ENCODE data around the gene CHRM4. TPM values are rescaled to one million over a fixed set of nuclear protein-coding genes. Genes with fewer than 3 reads are reported as not detected.

The CHRM4 gene
- total RNA-seq, 2 experiments from 2014 or later: 0.18 TPM; not detected in 1

- DNase-seq (no peak), ATAC-seq (no peak)
- H3K27me3 Mint-ChIP-seq: no peaks in the 10 kb centered on the region
- H3K27ac Mint-ChIP-seq: no peak overlapping the region
- H3K4me1 Mint-ChIP-seq: peaks cover 51% of the 10 kb centered on the region
- no peaks in the 10 kb centered on the region for H3K9me3 Mint-ChIP-seq (ENCODE audit: low read depth)
- H3K4me3 Mint-ChIP-seq: no peak overlapping the region
- no peaks in the 10 kb centered on the region for H3K36me3 Mint-ChIP-seq
- CTCF ChIA-PET: interaction anchor here (18.5 to 26.5 kb wide), 2 partner anchors 7 to 12 kb away, joined by 444 read pairs; partner anchors contain the start of genes DGKZ and MDK
Measured at GRCh38 chr11:46356924-46357482, 34.6 kb downstream of the CHRM4 start.

- no peaks in the 10 kb centered on the region for H3K27me3 Mint-ChIP-seq
- ATAC-seq (no peak), DNase-seq (no peak)
- H3K4me1 Mint-ChIP-seq: peaks cover 69% of the 10 kb centered on the region
- no peak overlapping the region for H3K4me3 Mint-ChIP-seq
- H3K27ac Mint-ChIP-seq: peak overlapping the region; percentile 32
- H3K9me3 Mint-ChIP-seq (ENCODE audit: low read depth): no peaks in the 10 kb centered on the region
- CTCF ChIA-PET: interaction anchor here (1.3 to 18.5 kb wide), 5 partner anchors 12 to 176 kb away, joined by 3 to 444 read pairs (median 8); partner anchors contain the start of genes CHRM4 and MDK
- H3K36me3 Mint-ChIP-seq: peaks cover 3% of the 10 kb centered on the region
Measured at GRCh38 chr11:46353698-46354097, 37.9 kb downstream of the CHRM4 start.

- ATAC-seq: peak; percentile 26
- H3K27ac Mint-ChIP-seq: peak overlapping the region; percentile 59
- no peaks in the 10 kb centered on the region for H3K27me3 Mint-ChIP-seq
- CTCF ChIA-PET: interaction anchor here (0.7 to 18.5 kb wide), 21 partner anchors 11 to 580 kb away, joined by 3 to 444 read pairs (median 5); partner anchors contain the start of genes CHRM4 and MDK
- H3K9me3 Mint-ChIP-seq (ENCODE audit: low read depth): no peaks in the 10 kb centered on the region
- DNase-seq: peak; percentile 79
- peak overlapping the region; percentile 71 for H3K4me3 Mint-ChIP-seq
- H3K36me3 Mint-ChIP-seq: peaks cover 3% of the 10 kb centered on the region
- peaks cover 68% of the 10 kb centered on the region for H3K4me1 Mint-ChIP-seq
Measured at GRCh38 chr11:46352063-46352841, 39.3 kb downstream of the CHRM4 start.

GRCh38 chr11:46351606-46352005 lies 40.0 kb downstream of the CHRM4 start:
- no peak for ATAC-seq
- Mint-ChIP-seq H3K27ac (peak overlapping the region; percentile 25), H3K27me3 (no peaks in the 10 kb centered on the region), H3K36me3 (peaks cover 3% of the 10 kb centered on the region), H3K4me3 (peak overlapping the region; percentile 50), H3K4me1 (peaks cover 69% of the 10 kb centered on the region), H3K9me3 (ENCODE audit: low read depth) (no peaks in the 10 kb centered on the region)
- DNase-seq: no peak
- CTCF ChIA-PET: interaction anchor here (0.7 to 18.5 kb wide), 17 partner anchors 10 to 580 kb away, joined by 3 to 444 read pairs (median 5); partner anchors contain the start of genes CHRM4 and MDK

- DNase-seq (no peak), ATAC-seq (no peak)
- H3K36me3 Mint-ChIP-seq: peaks cover 3% of the 10 kb centered on the region
- no peak overlapping the region for H3K4me3 Mint-ChIP-seq
- H3K9me3 Mint-ChIP-seq (ENCODE audit: low read depth): no peaks in the 10 kb centered on the region
- H3K27me3 Mint-ChIP-seq: no peaks in the 10 kb centered on the region
- CTCF ChIA-PET: interaction anchor here (1.0 to 18.5 kb wide), 11 partner anchors 10 to 351 kb away, joined by 3 to 444 read pairs (median 5); partner anchors contain the start of genes CHRM4 and MDK
- peak overlapping the region; percentile 25 for H3K27ac Mint-ChIP-seq
- H3K4me1 Mint-ChIP-seq: peaks cover 70% of the 10 kb centered on the region
Measured at GRCh38 chr11:46351148-46351547, 40.4 kb downstream of the CHRM4 start.

- peaks cover 74% of the 10 kb centered on the region for H3K4me1 Mint-ChIP-seq
Measured at GRCh38 chr11:46350695-46351094, 40.9 kb downstream of the CHRM4 start.

GRCh38 chr11:46348566-46349401 lies 42.8 kb downstream of the CHRM4 start:
- H3K4me1 Mint-ChIP-seq: peaks cover 75% of the 10 kb centered on the region
- peak overlapping the region; percentile 94 for H3K27ac Mint-ChIP-seq
- no peaks in the 10 kb centered on the region for H3K9me3 Mint-ChIP-seq (ENCODE audit: low read depth)
- peaks cover 12% of the 10 kb centered on the region for H3K27me3 Mint-ChIP-seq
- H3K4me3 Mint-ChIP-seq: peak overlapping the region; percentile 89
- H3K36me3 Mint-ChIP-seq: peaks cover 3% of the 10 kb centered on the region
- DNase-seq (peak; percentile 85), ATAC-seq (peak; percentile 43)
- CTCF ChIA-PET: interaction anchor here (0.7 to 18.5 kb wide), 15 partner anchors 13 to 269 kb away, joined by 3 to 444 read pairs (median 5); partner anchors contain the start of genes AMBRA1, ATG13, CHRM4 and HARBI1

More at GRCh38 chr11:46350695-46351094, 40.9 kb downstream of the CHRM4 start:
- H3K27me3 Mint-ChIP-seq: no peaks in the 10 kb centered on the region
- DNase-seq (no peak), ATAC-seq (no peak)
- no peak overlapping the region for H3K27ac Mint-ChIP-seq
- H3K36me3 Mint-ChIP-seq: peaks cover 3% of the 10 kb centered on the region
- no peaks in the 10 kb centered on the region for H3K9me3 Mint-ChIP-seq (ENCODE audit: low read depth)
- CTCF ChIA-PET: interaction anchor here (1.3 to 18.5 kb wide), 8 partner anchors 9 to 267 kb away, joined by 3 to 444 read pairs (median 12); partner anchors contain the start of genes ATG13, CHRM4, HARBI1 and MDK
- H3K4me3 Mint-ChIP-seq: no peak overlapping the region

- DNase-seq (peak; percentile 52), ATAC-seq (no peak)
- Mint-ChIP-seq H3K4me3 (peak overlapping the region; percentile 89), H3K27ac (peak overlapping the region; percentile 94), H3K36me3 (peaks cover 3% of the 10 kb centered on the region), H3K27me3 (peaks cover 18% of the 10 kb centered on the region), H3K4me1 (peaks cover 65% of the 10 kb centered on the region), H3K9me3 (ENCODE audit: low read depth) (no peaks in the 10 kb centered on the region)
- CTCF ChIA-PET: interaction anchor here (0.7 to 18.5 kb wide), 8 partner anchors 12 to 110 kb away, joined by 3 to 444 read pairs (median 5); partner anchors contain the start of gene MDK
Measured at GRCh38 chr11:46347637-46348311, 43.8 kb downstream of the CHRM4 start.

- ATAC-seq (peak; percentile 75), DNase-seq (peak; percentile 88)
- Mint-ChIP-seq H3K36me3 (peaks cover 3% of the 10 kb centered on the region), H3K4me1 (peaks cover 66% of the 10 kb centered on the region), H3K9me3 (ENCODE audit: low read depth) (no peaks in the 10 kb centered on the region), H3K27me3 (peaks cover 21% of the 10 kb centered on the region), H3K27ac (peak within 1 kb of the TSS; percentile 94), H3K4me3 (peak within 1 kb of the TSS; percentile 89)
- CTCF ChIA-PET: interaction anchor here (1.0 to 18.5 kb wide), 4 partner anchors 17 to 40 kb away, joined by 3 to 444 read pairs (median 8); partner anchors contain the start of gene MDK
Measured at GRCh38 chr11:46346886-46347636, 44.5 kb downstream of the CHRM4 start, which contains the start of gene DGKZ. Gene DGKZ (plus strand): TSS chr11:46347463. CDS start chr11:46347660, 197 bp downstream.

GRCh38 chr11:46345881-46346484 lies 45.6 kb downstream of the CHRM4 start:
- ATAC-seq (no peak), DNase-seq (peak; percentile 63)
- Mint-ChIP-seq H3K27ac (peak overlapping the region; percentile 65), H3K9me3 (ENCODE audit: low read depth) (no peaks in the 10 kb centered on the region), H3K4me3 (peak overlapping the region; percentile 75), H3K27me3 (peaks cover 21% of the 10 kb centered on the region), H3K36me3 (peaks cover 3% of the 10 kb centered on the region), H3K4me1 (peaks cover 63% of the 10 kb centered on the region)
- CTCF ChIA-PET: interaction anchor here (0.7 to 18.5 kb wide), 9 partner anchors 10 to 107 kb away, joined by 3 to 444 read pairs (median 4); partner anchors contain the start of gene MDK

- Mint-ChIP-seq H3K36me3 (peaks cover 3% of the 10 kb centered on the region), H3K4me3 (peak overlapping the region; percentile 75), H3K27me3 (peaks cover 23% of the 10 kb centered on the region), H3K9me3 (ENCODE audit: low read depth) (no peaks in the 10 kb centered on the region), H3K27ac (peak overlapping the region; percentile 30), H3K4me1 (peaks cover 54% of the 10 kb centered on the region)
- CTCF ChIA-PET: interaction anchor here (0.7 to 18.5 kb wide), 9 partner anchors 9 to 107 kb away, joined by 3 to 444 read pairs (median 4); partner anchors contain the start of gene MDK
- ATAC-seq (no peak), DNase-seq (no peak)
Measured at GRCh38 chr11:46345131-46345597, 46.4 kb downstream of the CHRM4 start.

All from activated CD8-positive, alpha-beta memory T cell treated with anti-CD3 and anti-CD28 coated beads, Interleukin-2, amount 10 ng/mL, durations not matched to agents 7 days and 5 days (primary cell).